Hepatocyte (in vitro differentiated cells): ENCODE data around the gene DIDO1.

Experiments
- CTCF ChIP-seq: fragments of 200-600 bp; sonication (generic); IDR thresholded peaks from 2 replicates; pipeline ENCODE4 v1.5.1; 2016; ENCODE audit warnings: antibody characterized with exemption, mild to moderate bottlenecking; ENCODE audit not compliant: poor library complexity
- EZH2phosphoT487 ChIP-seq: fragments of 200-600 bp; sonication (generic); IDR thresholded peaks from one replicate; pipeline ENCODE4 v1.6.1; 2018; ENCODE audit warnings: antibody characterized with exemption, mild to moderate bottlenecking, low read depth, moderate library complexity; ENCODE audit not compliant: unreplicated experiment, severe bottlenecking

- no peak for TF ChIP-seq CTCF
- no peak for TF ChIP-seq EZH2phosphoT487
Measured at GRCh38 chr20:62957136-62958117, 31.1 kb upstream of the DIDO1 start.
